PFSK-1 (cell line): ENCODE measurements around the gene MYMK.

Source experiments
- FOXP2 ChIP-seq: optimal IDR thresholded peaks from 2 replicates; pipeline ENCODE3; 2011; ENCODE audit warnings: borderline replicate concordance, control low read depth, inconsistent platforms; ENCODE audit not compliant: insufficient read depth; ENCODE audit errors: extremely low read length, extremely low read depth
- POLR2AphosphoS5 ChIP-seq: IDR thresholded peaks from 2 replicates; pipeline ENCODE4 v1.6.1; 2012; ENCODE audit warnings: low read depth, mild to moderate bottlenecking, control low read depth, low read length, moderate library complexity
- SIN3A ChIP-seq: IDR thresholded peaks from 2 replicates; pipeline ENCODE4 v1.6.1; 2012; ENCODE audit warnings: mild to moderate bottlenecking, low read length, moderate library complexity, borderline replicate concordance; ENCODE audit not compliant: insufficient read depth
- TAF1 ChIP-seq: IDR thresholded peaks from 2 replicates; pipeline ENCODE4 v1.6.1; 2012; ENCODE audit warnings: low read length, control low read depth, borderline replicate concordance; ENCODE audit not compliant: insufficient read depth
- TF ChIP-seq, protein P1 (sequence below), 2 experiments: IDR thresholded peaks; 2 replicates each; pipeline versions ENCODE4 v1.6.1 to v1.8.0; 2011 to 2012; ENCODE audit warnings: low read depth in 2 of 2, low read length in 2 of 2, control low read depth in 1 of 2, inconsistent platforms in 1 of 2, mild to moderate bottlenecking in 1 of 2, moderate library complexity in 1 of 2; ENCODE audit not compliant: insufficient read depth in 1 of 2

Gene MYMK

GRCh38 chr9:133505901-133506652 lies 18.7 kb downstream of the MYMK start:
- TF ChIP-seq POLR2AphosphoS5 (no peak; the same call in 1 of the 2 replicates), TAF1 (no peak), SIN3A (no peak), FOXP2 (no peak)
- TF ChIP-seq, protein P1, sequence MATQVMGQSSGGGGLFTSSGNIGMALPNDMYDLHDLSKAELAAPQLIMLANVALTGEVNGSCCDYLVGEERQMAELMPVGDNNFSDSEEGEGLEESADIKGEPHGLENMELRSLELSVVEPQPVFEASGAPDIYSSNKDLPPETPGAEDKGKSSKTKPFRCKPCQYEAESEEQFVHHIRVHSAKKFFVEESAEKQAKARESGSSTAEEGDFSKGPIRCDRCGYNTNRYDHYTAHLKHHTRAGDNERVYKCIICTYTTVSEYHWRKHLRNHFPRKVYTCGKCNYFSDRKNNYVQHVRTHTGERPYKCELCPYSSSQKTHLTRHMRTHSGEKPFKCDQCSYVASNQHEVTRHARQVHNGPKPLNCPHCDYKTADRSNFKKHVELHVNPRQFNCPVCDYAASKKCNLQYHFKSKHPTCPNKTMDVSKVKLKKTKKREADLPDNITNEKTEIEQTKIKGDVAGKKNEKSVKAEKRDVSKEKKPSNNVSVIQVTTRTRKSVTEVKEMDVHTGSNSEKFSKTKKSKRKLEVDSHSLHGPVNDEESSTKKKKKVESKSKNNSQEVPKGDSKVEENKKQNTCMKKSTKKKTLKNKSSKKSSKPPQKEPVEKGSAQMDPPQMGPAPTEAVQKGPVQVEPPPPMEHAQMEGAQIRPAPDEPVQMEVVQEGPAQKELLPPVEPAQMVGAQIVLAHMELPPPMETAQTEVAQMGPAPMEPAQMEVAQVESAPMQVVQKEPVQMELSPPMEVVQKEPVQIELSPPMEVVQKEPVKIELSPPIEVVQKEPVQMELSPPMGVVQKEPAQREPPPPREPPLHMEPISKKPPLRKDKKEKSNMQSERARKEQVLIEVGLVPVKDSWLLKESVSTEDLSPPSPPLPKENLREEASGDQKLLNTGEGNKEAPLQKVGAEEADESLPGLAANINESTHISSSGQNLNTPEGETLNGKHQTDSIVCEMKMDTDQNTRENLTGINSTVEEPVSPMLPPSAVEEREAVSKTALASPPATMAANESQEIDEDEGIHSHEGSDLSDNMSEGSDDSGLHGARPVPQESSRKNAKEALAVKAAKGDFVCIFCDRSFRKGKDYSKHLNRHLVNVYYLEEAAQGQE (IDR thresholded peaks at IDR 0.05; ENCODE audit: insufficient read depth in 1 of 2, low read depth in 2 of 2, low read length in 2 of 2): no peak

DNA sequence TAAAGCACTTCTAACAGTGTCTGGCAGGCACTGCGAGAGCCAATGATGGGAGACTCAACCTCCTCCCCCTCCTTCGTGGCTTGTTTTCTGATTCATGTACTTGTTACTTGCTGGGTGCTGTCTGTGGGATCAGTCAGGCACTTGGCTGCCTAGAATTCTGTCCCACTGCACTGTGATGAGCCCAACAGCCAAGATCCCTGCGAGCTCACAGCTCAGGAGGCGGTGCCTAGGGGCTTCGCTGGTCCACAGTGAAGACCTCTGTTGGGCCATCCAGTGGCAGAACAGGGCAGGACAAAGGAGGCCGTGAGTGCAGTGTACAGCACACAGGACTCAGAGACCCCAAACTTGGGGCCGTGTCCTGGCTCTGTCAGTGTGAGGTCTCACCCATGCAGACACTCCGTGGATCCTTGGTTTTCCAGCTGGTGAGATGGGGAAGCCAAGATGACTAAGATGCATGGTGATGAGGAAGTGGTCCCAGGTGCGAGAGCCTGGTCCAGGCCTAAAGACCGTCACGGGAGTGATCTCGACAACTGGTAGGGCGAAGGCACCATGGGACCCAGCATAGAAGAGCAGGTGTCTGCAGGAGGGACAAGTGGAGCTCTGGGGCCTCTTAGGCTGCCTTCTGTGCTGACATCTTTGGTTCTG lies 19.5 kb downstream of the MYMK start:
- TF ChIP-seq POLR2AphosphoS5 (no peak), FOXP2 (no peak), TAF1 (no peak)
- TF ChIP-seq, protein P1 (IDR thresholded peaks at IDR 0.05; ENCODE audit: insufficient read depth in 1 of 2, low read depth in 2 of 2, low read length in 2 of 2): no peak

- TF ChIP-seq FOXP2 (no peak), POLR2AphosphoS5 (no peak), TAF1 (no peak), SIN3A (no peak)
- TF ChIP-seq, protein P1 (IDR thresholded peaks at IDR 0.05; ENCODE audit: insufficient read depth in 1 of 2, low read depth in 2 of 2, low read length in 2 of 2): no peak
These were observed 22.6 kb downstream of the MYMK start for GRCh38 chr9:133502112-133502511.

- TF ChIP-seq SIN3A (no peak), POLR2AphosphoS5 (no peak), TAF1 (no peak), FOXP2 (no peak)
- TF ChIP-seq, protein P1 (IDR thresholded peaks at IDR 0.05; ENCODE audit: insufficient read depth in 1 of 2, low read depth in 2 of 2, low read length in 2 of 2): no peak
These were observed 24.9 kb downstream of the MYMK start for GRCh38 chr9:133499892-133500270.
